DND-41 (cell line): ENCODE results near the gene SLC5A12.

Experiments
- ATAC-seq: fragments of 200-7000 bp; cut with Tn5 transposase; 3 replicates; pipeline ENCODE4 v1.9.1; 2021; ENCODE audit warnings: low read depth; ENCODE audit not compliant: insufficient read depth
- DNase-seq: peaks from one replicate; pipeline ENCODE4 v3.0.0-alpha.2; 2020
- H2AFZ ChIP-seq: 2 replicates; pipeline ENCODE4 v1.6.0; 2012; ENCODE audit warnings: low read depth, low read length
- H3K27ac ChIP-seq: 2 replicates; pipeline ENCODE4 v1.5.1; 2012; ENCODE audit warnings: low read length, inconsistent platforms
- H3K27me3 ChIP-seq: fragments of 200-600 bp; sonication (generic); 2 replicates; pipeline ENCODE4 v1.6.0; 2012; ENCODE audit warnings: low read length, mild to moderate bottlenecking, inconsistent platforms; ENCODE audit not compliant: insufficient read depth, poor library complexity
- H3K36me3 ChIP-seq: 2 replicates; pipeline ENCODE4 v1.5.1; 2012; ENCODE audit warnings: low read length, inconsistent platforms; ENCODE audit not compliant: insufficient read depth
- H3K4me1 ChIP-seq: 2 replicates; pipeline ENCODE4 v1.5.1; 2012; ENCODE audit warnings: mild to moderate bottlenecking, low read length; ENCODE audit not compliant: insufficient read depth
- H3K4me2 ChIP-seq: 2 replicates; pipeline ENCODE4 v1.6.0; 2012; ENCODE audit warnings: mild to moderate bottlenecking, moderate library complexity, low read length, inconsistent platforms; ENCODE audit not compliant: insufficient read depth
- H3K4me3 ChIP-seq, 2 experiments: fragments of 200-600 bp in 1 of 2; shearing (Covaris generic) in 1 of 2; 2 replicates each; pipeline ENCODE4 v1.5.1; 2012 to 2016; ENCODE audit warnings: inconsistent platforms in 2 of 2, low read length in 2 of 2, mild to moderate bottlenecking in 2 of 2, low read depth in 1 of 2, moderate library complexity in 1 of 2
- H3K79me2 ChIP-seq: 2 replicates; pipeline ENCODE4 v1.6.0; 2012; ENCODE audit warnings: low read length, inconsistent platforms; ENCODE audit not compliant: insufficient read depth
- H3K9ac ChIP-seq: 2 replicates; pipeline ENCODE4 v1.6.0; 2012; ENCODE audit warnings: low read depth, mild to moderate bottlenecking, inconsistent platforms, low read length, moderate library complexity
- H3K9me3 ChIP-seq: 2 replicates; pipeline ENCODE4 v1.5.1; 2012; ENCODE audit warnings: low read length, moderate library complexity, mild to moderate bottlenecking, inconsistent platforms; ENCODE audit not compliant: insufficient read depth, severe bottlenecking
- H4K20me1 ChIP-seq: 2 replicates; pipeline ENCODE4 v1.6.0; 2012; ENCODE audit warnings: low read length; ENCODE audit not compliant: insufficient read depth
- CTCF ChIP-seq: IDR thresholded peaks from 2 replicates; pipeline ENCODE4 v1.5.1; 2012; ENCODE audit warnings: borderline replicate concordance, low read length, moderate library complexity, mild to moderate bottlenecking; ENCODE audit not compliant: poor library complexity, severe bottlenecking; ENCODE audit errors: extremely low read depth
- EZH2 ChIP-seq: IDR thresholded peaks from 3 replicates; pipeline ENCODE4 v1.6.1; 2012; ENCODE audit warnings: borderline replicate concordance, low read depth, mild to moderate bottlenecking, moderate library complexity, low read length, inconsistent platforms; ENCODE audit not compliant: severe bottlenecking

The SLC5A12 gene

GRCh38 chr11:26698224-26698623, 23.6 kb downstream of the SLC5A12 start:
- no peaks in the 10 kb centered on the region for H3K36me3 ChIP-seq

GRCh38 chr11:26696330-26696729, 25.5 kb downstream of the SLC5A12 start:
- no peak overlapping the region for H2AFZ ChIP-seq
- no peaks in the 10 kb centered on the region for H3K4me1 ChIP-seq
- DNase-seq (no peak), ATAC-seq (no peak)
- H3K9me3 ChIP-seq = no peaks in the 10 kb centered on the region
- no peak overlapping the region for H3K27ac ChIP-seq
- H3K79me2 ChIP-seq = no peaks in the 10 kb centered on the region
- TF ChIP-seq EZH2 = no peak
- no peaks in the 10 kb centered on the region for H3K36me3 ChIP-seq
- no peaks in the 10 kb centered on the region; the same call in 1 of the 2 replicates for H4K20me1 ChIP-seq
- no peak overlapping the region for H3K9ac ChIP-seq
- no peak overlapping the region for H3K4me3 ChIP-seq
- H3K27me3 ChIP-seq = no peaks in the 10 kb centered on the region
- H3K4me2 ChIP-seq = no peak overlapping the region

More at GRCh38 chr11:26698224-26698623, 23.6 kb downstream of the SLC5A12 start:
- DNase-seq (no peak), ATAC-seq (no peak)
- Histone ChIP-seq H2AFZ (no peak overlapping the region), H4K20me1 (no peaks in the 10 kb centered on the region; the same call in 1 of the 2 replicates), H3K4me1 (no peaks in the 10 kb centered on the region), H3K9me3 (no peaks in the 10 kb centered on the region), H3K4me3 (no peak overlapping the region), H3K79me2 (no peaks in the 10 kb centered on the region), H3K9ac (no peak overlapping the region), H3K4me2 (no peak overlapping the region), H3K27ac (no peak overlapping the region), H3K27me3 (no peaks in the 10 kb centered on the region)
- TF ChIP-seq CTCF (no peak), EZH2 (no peak)

- H3K9me3 ChIP-seq = no peaks in the 10 kb centered on the region
- H4K20me1 ChIP-seq = no peaks in the 10 kb centered on the region
- H3K9ac ChIP-seq = no peak overlapping the region
- no peaks in the 10 kb centered on the region for H3K4me1 ChIP-seq
- no peaks in the 10 kb centered on the region for H3K36me3 ChIP-seq
- no peak overlapping the region for H3K27ac ChIP-seq
- H3K4me3 ChIP-seq = no peak overlapping the region
- ATAC-seq (no peak), DNase-seq (no peak)
- H2AFZ ChIP-seq = no peak overlapping the region
- H3K27me3 ChIP-seq = no peaks in the 10 kb centered on the region
- TF ChIP-seq CTCF (no peak), EZH2 (no peak)
- H3K4me2 ChIP-seq = no peak overlapping the region
- H3K79me2 ChIP-seq = no peaks in the 10 kb centered on the region
These were observed 33.2 kb downstream of the SLC5A12 start for GRCh38 chr11:26688701-26689100.

GRCh38 chr11:26687351-26687750, 34.5 kb downstream of the SLC5A12 start:
- H2AFZ ChIP-seq = no peak overlapping the region
- no peaks in the 10 kb centered on the region for H3K79me2 ChIP-seq
- no peak overlapping the region for H3K4me3 ChIP-seq
- no peak overlapping the region for H3K27ac ChIP-seq
- DNase-seq = no peak
- H3K4me1 ChIP-seq = no peaks in the 10 kb centered on the region
- no peaks in the 10 kb centered on the region for H3K36me3 ChIP-seq
- no peak for ATAC-seq
- TF ChIP-seq EZH2 (no peak), CTCF (no peak)
- no peaks in the 10 kb centered on the region for H3K27me3 ChIP-seq
- no peaks in the 10 kb centered on the region for H3K9me3 ChIP-seq
- H4K20me1 ChIP-seq = no peaks in the 10 kb centered on the region
- no peak overlapping the region for H3K4me2 ChIP-seq
- H3K9ac ChIP-seq = no peak overlapping the region
